Stimulated activated CD4-positive, alpha-beta T cell treated with anti-CD3 and anti-CD28 coated beads, Interleukin-12 subunit alpha, Interleukin-12 subunit beta, amount 100 ng/mL, for 4 hours (primary cell): ENCODE measurements around the gene HTR2A.
"Not testable (repeated sequence)": the region's sequence is repeated elsewhere in the genome, so short reads cannot be mapped to it uniquely, and the experiment has no call there.

Source experiments
- DNase-seq: peaks from one replicate; pipeline ENCODE4 v3.0.0-alpha.2; 2020

Gene HTR2A

DNA sequence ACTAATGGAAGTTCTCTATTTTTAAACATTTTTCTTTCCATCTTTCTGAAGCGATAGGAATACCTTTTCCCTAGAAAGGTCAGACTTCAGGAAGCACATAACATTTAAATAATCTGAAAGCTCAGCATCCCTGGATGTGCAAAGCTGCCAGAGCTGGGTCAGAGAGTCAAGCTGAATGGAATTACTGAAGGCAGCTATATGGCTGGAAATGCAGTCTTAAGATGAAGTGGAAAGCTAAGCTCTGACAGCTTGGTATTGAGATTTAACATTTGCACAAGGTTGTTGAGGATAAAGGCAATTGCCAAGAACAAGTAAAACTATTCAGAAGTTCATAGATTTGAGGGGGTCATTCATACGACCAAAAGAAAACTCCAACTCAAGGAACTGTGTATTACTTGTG, 28.8 kb downstream of the HTR2A start:
- no peak for DNase-seq

DNA sequence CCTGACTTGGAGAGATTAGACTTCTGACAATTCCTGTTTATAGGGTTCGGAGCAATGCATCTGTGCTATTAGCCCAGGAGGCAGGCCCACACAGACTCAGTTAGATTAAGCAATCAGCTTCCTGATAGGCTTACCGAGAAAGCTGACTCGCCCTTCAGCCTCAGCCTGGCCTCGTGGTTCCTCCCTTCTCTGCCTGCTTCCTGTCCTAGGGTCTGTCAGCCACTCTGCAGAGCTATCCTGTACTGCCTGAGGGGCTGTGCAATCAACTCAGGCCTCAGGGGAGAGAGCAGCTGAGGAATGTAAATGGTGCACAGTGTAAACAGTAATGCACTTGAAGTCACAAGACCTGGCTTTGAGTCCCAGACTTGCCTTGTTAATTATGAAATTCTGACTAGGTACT, 30.7 kb downstream of the HTR2A start:
- no peak for DNase-seq

DNA sequence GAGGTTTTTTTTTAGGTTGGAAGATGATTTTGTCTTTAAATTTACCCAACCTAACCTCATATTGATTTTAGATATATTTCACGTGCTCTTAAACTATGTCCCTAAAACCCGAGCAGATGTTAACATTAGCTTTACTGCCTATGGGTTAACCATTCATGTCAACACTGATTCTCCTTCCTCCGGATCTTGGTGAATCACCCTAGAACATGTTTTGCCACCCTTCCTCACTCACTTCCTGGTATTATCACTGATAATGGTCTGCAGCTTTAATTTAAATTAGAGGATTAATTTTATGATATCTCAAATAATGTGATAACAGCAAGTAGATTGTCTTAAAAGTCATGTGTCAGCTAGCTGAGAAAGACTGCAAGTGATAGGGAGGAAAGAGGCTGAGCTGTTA, 31.9 kb downstream of the HTR2A start:
- no peak for DNase-seq

DNA sequence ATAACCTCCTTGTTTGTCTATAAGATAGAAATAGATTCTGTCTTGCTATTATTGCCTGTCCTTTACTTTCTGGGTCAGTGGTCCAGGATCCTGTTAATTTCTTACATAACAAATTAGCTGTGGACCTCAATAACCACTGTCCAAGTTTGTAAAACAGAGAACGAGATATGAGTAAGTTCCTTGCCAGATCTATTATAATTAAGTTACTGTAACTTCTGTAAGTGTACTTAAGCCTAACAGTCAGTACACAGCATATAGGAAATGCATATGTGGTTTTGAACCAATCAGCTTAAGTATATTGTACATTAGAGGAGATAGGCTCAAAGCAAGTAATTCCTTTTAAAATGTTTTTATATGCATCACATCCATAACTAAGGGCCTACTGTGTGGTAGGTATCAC, 34.9 kb downstream of the HTR2A start:
- DNase-seq, result no peak

DNA sequence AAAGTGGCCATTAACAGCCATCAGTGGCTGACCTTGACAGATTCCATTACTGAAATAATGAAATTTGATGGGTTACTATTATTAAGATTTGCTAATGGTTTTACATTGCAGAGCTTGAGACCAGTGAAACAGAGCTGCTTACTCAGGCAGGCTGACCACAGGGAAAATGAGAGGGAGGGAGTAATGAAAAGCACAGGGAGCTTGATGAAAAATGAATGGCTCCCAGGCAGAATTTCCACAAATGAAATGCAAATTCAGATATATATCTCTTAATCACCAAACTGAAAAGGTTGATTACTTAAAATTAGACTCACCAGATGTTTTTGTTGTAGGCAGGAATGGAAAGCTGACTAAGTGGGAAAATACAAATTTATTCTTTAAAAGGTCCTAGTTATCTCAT, 36.1 kb downstream of the HTR2A start:
- DNase-seq, result no peak

DNA sequence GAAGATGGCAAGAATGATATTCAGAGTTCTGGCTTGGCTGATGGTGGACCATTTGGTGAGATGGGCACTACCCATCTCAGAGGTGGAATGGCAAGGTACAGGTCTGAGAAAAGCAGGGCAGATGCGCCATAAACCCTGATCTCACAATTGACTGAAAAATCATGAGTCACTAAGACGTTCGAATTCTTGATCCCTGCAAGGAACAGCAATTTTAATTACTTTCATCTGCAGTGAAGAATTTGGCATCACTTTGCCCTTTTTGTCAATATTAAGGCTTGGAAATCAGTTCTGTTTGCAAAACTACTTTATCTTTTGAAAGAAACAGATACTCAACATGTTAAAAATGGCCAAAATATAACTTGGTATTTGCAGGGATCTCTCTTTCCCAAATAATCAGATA, 38.1 kb downstream of the HTR2A start:
- no peak for DNase-seq

DNA sequence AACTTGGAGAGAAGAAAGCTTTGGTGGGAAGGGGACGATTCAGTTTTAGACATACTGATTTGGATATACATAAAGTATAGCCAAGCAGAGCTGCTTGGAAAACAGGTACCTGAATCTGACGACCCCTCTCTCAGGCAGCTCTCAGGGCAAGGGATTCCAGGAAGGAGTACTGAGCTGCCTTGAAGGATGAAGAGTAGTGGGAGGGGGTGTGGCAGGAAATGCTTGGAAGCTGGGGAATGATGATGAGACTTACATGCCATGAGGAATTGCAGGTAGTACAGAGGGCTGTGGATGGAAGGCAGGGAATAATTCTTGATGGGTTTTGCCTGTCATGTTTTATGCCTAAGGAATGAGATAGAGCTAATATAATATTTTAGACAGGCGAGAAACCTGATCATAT, 38.7 kb downstream of the HTR2A start:
- no peak for DNase-seq

DNA sequence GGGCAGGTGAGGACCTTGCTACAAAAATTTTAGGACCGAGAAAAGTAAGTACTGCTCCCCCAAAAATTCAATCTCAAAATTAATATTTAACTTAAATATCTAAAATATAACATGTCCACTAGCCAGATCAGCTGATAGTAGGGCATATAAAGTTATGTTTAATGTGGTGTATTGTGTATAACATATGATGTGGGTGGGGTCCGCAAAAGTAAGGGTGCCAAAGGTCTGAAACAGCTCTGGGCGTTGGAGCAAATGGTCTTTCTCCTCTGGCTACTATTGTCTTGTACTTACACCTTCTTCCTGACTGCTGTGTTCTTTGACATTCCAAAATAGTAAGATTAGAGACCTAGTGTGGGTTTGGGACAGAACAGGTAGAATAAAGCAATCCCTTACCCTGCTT, 41.2 kb downstream of the HTR2A start:
- DNase-seq, result no peak

DNA sequence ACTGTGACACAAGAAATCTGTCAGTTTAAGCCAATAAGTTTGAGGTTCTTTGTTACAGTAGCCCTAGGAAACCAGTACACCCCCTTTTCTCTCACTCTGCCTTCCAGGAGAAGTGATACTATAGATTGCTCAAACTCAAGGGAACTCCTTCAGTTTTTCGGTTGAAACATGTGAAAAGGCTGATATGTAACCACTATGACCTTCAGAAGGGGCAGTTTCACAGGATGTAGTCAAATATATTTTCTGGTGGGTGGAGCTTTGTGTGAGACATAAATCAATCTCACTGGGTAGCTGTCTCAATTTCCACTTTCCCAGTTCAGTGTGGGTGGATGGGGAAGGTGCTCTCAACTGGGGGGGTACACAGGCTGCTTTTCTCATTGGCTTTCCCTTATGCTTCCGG, 41.7 kb downstream of the HTR2A start:
- no peak for DNase-seq

DNA sequence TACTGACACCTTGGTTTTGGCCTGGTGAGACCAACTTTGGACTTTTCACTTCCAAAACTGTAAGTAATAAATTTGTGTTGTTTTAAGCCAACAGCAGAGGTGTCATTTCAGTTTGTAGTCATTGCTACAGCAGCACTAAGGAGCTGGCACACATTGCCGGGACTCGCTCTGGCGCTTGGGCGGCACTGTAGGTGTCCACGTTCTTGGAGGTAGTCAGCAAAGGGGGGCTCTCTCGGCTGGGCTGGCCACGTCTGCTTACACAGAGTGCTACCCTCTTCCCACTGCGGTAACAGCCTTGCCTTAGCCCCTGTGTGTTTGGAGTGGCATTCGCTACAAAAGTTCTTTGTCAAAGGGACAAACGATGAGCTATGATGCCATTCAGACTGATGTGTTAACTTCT, 44.7 kb downstream of the HTR2A start:
- DNase-seq, result no peak

DNA sequence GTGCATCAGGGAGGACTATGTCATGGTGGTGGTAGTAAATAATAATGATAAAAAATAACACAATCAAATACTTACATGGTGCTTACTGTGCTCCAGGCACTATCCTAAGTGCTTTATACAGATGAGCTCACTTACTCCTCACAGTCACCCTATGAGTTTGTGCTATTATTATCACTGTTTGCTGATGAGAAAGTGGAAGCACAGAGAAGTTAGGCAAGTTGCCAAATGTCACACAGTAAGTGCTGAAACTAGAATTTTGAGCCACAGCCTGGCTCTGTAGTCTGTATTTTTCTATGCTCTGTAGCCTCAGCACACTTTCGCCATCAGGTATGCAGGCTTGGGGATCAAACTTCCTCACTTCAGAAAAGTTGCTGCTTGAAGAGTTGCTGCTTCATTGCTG, 46.6 kb downstream of the HTR2A start:
- DNase-seq, result no peak

DNA sequence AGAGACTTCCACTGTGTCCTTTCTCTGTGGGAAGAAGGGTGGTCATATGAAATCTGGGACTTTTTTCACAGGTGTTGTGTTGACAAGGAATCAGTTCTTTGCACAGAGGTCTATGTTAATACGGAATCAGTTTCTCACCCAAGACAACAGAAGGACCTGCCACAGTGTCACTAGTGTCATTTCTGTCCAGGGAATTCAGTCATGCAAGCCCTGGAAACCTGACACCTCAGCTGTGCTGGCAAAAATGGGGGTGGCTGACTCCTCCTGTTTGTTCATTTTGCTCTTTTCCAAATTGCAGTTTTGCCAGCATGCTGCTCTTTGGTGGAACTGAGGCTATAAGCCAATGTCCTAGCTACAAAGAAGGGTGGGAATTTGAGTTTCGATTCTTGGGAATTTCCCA, 50.1 kb downstream of the HTR2A start:
- no peak for DNase-seq

DNA sequence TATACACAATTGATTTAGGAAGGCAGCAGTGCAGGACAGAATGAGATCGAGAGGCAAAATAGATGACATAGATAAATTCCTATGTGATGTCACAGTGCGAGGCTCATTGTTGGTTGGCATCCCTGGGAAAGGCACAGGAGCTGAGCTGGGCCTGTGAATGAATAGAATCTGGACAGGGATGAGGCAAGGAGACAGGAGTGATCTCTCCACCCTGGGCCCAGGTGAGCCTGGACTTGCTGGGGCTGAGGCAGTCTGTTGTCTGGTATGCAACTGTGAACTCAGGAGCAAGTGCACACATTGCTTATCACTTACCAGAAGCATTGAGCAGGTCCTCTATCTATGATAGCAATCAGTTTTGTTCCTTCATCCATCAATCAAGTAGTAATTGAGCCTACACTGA, 51.7 kb downstream of the HTR2A start:
- DNase-seq, result no peak

DNA sequence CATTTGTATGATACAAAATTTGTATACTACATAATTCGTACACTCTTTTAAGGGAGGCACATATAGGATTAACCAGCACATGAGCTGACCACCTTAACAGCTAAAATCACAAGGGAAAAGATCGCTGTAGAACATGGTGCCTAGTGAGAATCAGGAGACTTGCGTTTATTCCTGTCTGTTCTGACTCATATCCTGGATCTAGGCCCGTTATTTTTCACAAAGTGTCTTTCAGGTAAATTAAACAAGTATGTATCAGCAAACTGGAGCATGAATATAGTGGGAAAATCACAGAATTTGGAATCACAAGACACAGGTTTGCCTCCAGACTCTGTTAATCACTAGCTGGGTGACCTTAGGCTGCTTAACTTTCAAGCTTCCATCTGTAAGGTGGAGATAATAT, 52.4 kb downstream of the HTR2A start:
- DNase-seq, result no peak

DNA sequence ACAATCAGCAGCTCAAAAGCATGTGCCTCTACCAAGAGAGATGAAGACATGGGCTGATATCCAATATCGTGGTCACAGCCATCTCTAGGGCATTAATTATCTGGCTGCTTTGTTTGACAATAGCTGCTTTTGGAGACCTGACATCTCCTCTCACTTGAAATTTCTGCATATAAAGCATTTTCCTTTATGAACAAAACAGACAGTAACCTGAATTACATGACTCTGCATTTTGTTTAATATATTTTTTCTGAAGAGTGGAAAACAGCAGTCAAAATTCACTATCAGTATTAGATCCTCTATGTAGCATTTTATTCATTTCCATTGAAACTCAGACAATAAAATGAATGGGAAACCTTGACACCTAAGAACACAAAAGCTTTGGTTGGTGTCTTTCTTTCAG, 57.5 kb downstream of the HTR2A start:
- DNase-seq, result no peak

DNA sequence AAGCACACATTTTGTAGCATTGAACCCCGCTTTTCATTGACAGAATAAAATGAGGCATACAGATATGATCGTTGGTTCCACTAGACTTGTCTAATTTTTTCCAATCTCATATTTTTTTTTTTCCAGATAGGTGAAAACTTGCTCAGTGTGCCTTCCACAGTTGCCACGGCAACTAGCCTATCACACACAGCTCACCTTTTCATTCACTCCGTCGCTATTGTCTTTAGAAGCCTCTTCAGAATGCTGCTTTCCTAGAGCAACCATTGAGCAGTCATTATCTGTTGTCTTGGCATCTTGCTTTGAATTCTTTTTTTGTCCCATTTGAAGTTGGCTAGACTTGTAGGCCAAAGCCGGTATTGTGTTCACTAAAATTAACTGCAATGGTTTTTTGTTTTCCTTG, 62.2 kb downstream of the HTR2A start:
- no peak for DNase-seq

DNA sequence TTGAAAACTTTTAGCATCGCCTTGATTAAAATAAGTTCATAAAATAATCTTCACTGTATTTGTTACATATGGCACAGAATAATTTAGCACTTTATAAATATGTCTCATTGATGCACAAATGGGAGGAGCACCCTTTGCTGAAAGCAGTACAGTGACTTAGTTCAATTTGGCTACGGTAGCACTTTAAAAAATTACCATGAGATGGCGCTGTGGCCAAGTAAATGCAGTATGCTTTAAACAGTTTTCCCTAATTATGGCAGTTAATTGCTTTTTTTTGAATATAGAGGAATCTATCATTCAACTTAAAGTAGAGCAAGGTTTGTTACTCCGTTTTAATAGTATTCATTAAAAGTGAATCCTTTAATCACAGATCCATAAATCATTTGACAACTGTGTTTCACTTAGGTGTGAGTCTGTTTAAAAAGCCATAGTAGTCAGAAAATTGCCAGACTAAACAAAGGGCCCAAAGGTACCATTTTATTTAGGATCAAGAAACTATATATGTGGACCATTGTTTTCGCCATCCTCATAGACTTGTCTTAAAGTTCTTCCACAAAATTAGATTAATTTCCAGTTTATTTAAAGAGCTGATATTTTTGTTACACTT, 65.2 kb downstream of the HTR2A start:
- peak; percentile 8 for DNase-seq

DNA sequence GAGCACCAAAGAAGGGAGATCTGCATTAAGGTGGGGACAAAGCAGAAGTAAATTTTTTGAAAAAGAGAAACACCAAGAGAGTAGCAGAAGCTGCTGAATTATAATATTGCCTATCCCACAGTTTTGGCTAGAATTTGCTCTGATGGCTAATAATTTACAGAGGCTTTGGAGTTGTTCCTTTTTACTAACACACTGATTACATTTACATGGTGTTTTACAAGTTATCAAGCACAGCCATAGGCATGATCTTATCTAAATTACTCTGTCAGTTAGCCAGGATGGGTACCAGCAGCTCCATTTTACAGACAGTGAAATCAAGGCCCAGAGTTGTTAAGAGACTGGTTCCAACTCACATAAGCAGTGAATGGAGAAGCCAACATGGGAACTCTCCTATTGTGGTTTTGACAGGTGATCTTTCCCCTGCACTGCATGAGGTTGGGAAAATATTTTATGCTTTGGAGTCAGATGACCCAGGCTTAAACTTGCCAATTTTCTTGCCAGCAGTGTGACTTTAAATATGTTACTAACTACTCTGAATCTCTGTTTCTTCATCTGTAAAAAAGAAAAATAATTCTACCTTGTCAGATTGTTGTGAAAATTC, 66.3 kb downstream of the HTR2A start:
- no peak for DNase-seq

DNA sequence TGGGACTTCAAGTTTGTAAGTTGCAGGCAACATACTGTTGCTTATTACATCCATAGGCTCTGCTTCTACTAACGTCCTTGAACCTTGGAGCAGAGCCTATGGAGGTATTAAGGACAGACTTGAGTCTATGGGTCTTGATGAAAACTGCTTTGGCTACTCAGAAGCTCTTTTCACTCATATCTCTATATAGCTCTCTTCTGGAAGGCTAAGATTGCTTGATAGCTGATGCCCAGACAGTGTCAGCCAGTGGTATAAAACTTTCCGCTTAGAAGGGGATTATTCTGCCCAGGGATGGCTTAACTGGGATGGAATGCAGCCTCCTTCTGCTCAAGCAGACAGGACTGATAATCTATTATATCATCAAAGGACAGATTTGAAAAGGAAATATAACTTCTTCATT, 74.3 kb downstream of the HTR2A start:
- no peak for DNase-seq

DNA sequence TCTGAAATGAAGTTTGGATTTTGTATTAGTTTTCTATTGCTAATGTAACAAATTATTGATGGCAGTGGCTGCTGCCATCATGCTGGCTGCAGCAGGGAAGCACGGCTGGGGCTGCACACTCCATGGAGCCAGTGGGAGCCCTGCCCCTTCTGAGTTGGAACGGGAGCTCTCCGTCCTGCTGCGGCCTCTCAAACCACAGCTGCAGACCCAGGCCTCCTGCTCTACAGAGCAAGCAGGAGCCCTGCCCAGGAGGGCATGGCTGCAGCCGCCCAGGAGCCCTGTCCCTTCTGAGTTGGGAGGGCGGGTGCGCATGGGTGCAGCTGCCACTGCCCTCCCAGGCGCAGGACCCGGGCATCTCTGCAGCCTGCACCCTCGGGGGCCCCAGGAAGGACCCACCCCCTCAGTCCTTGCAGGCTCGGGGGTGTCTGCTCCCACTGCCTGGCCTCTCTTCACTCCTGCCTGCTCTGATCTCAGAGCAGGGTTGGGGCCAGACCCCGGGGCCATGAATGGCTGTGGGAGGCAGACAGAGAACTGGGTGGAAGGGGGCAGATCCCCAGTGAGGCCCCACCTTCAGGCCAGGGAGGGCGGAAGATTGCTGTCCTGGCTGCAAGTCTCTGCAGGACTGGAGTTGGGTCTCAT, 78.9 kb downstream of the HTR2A start:
- DNase-seq, result no peak

DNA sequence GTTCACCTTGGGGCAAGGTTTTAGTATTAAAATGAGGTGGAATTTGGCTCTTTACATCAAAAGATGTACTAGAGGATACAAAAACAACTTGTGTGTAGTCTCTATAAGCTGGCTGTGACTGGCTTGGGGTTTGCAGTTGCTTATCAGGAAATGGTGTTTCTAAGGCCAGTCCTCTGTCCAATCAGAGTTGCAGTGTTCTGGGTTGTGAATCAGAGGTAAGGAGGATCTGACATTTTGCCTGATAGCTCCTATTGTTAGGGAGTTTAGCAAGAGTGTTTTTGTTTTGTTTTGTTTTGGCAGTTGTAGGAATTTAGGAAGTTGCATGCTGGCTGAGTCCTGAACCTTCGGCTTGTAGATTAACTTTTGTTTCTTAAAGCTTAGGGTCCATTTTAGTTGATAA, 79.8 kb downstream of the HTR2A start:
- DNase-seq, result no peak

DNA sequence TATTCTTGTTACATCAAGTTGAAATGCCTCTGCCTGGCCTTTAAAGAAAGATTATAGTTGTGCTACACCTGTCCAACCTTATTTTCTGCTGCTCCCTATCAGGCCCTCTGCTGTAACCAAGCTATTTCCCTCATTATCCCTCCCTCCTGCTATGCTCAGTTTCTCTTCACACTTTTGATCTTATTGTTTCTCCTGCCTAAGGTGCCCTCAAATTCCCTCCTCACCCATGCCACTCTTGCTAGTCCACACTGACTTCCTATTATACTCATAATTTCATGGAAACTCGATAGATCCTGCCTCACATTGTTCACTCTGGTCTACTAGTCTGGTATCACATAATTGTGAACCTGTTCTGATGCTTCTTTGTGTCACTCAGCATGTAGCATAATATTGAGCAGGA, 80.5 kb downstream of the HTR2A start:
- no peak for DNase-seq

DNA sequence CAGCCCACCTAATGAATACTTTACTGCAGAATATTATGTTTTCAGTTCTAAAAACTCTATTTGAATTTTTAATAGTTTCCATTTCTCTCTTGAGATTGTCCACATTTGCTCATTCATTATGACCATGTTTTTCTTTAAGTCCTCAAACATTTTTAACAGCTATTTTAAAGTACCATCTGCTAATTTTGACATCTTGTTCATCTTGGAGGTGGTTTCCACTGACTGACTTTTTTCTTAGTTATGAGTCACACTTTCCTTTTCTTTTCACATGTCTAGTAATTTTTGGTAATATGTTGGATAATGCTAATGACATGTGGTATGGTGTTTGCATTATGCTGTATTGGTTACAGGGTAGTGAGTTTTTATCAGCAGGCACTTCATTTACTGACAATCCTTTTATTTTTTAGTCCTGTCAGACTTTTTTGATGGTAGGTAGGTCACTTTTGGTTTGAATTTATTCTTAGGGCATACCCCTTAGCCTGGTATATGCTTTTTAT, 84.5 kb downstream of the HTR2A start:
- no peak for DNase-seq

DNA sequence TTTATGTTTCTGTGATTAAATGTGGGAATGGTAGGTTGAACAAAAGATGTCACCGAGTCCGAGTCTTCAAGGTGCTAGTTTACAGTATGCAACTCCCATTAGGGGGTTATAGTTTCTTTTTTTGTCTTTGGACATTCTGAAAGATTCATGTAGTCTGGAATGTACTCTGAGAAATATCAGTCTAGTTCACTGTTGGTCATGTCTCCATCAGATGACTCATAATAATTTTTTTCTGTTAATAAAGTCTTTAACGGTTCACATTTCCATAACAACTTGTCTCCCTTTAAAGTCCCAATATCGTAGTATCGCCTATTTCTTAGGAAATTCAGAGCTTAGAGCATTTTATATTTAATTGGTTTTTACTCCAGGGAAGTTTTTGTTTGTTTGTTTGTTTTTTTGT, 86.4 kb downstream of the HTR2A start:
- DNase-seq, result no peak

DNA sequence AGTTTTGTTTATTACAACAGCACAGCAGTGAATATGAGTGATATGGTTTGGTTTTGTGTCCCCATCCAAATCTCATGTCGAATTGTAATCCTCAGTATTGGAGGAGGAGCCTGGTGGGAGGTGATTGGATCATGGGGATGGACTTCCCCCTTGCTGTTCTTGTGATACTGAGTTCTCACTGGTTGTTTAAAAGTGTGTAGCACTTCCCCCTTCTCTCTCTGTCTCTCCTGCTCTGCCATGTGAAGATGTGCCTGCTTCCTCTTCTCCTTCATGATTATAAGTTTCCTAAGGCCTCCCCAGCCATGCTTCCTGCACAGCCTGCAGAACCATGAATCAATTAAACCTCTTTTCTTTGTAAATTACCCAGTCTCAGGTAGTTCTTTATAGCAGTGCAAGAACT, 91.9 kb downstream of the HTR2A start:
- not testable (repeated sequence) for DNase-seq
